HG02763 (cell line): ENCODE results near the gene FHAD1.

Experiments
- ATAC-seq: cut with Tn5 transposase; IDR thresholded peaks from one replicate; pipeline ENCODE4 v1.9.1; 2021; ENCODE audit warnings: mild to moderate bottlenecking, moderate library complexity; ENCODE audit not compliant: unreplicated experiment

The FHAD1 gene

GRCh38 chr1:15246960-15247614, at the start of gene FHAD1:
Gene FHAD1, plus strand, starts transcription at chr1:15247223. Its CDS starts 4,562 bp downstream, at chr1:15251785.
- no peak for ATAC-seq

- ATAC-seq: no peak
Observed at GRCh38 chr1:15197591-15198447, 49.2 kb upstream of the FHAD1 start.

GRCh38 chr1:15198684-15199083, 48.3 kb upstream of the FHAD1 start:
- ATAC-seq: no peak

- ATAC-seq: no peak
Observed at GRCh38 chr1:15201221-15201620, 45.8 kb upstream of the FHAD1 start.

GRCh38 chr1:15201849-15202551, 45.0 kb upstream of the FHAD1 start:
- no peak for ATAC-seq

- ATAC-seq: no peak
Observed at GRCh38 chr1:15204931-15205330, 42.1 kb upstream of the FHAD1 start.

- ATAC-seq: no peak
Observed at GRCh38 chr1:15205586-15206346, 41.3 kb upstream of the FHAD1 start.

GRCh38 chr1:15206418-15207030, 40.5 kb upstream of the FHAD1 start:
- ATAC-seq: no peak

- no peak for ATAC-seq
Observed at GRCh38 chr1:15207031-15207828, 39.8 kb upstream of the FHAD1 start.

GRCh38 chr1:15207829-15208429, 39.1 kb upstream of the FHAD1 start:
- no peak for ATAC-seq

GRCh38 chr1:15210651-15211375, 36.2 kb upstream of the FHAD1 start:
- no peak for ATAC-seq

- ATAC-seq: no peak
Observed at GRCh38 chr1:15211424-15211823, 35.6 kb upstream of the FHAD1 start.

GRCh38 chr1:15212216-15212953, 34.6 kb upstream of the FHAD1 start:
- no peak for ATAC-seq

- ATAC-seq: no peak
Observed at GRCh38 chr1:15212954-15213291, 34.1 kb upstream of the FHAD1 start.

- no peak for ATAC-seq
Observed at GRCh38 chr1:15213341-15213821, 33.6 kb upstream of the FHAD1 start.

- no peak for ATAC-seq
Observed at GRCh38 chr1:15214527-15214926, 32.5 kb upstream of the FHAD1 start.

GRCh38 chr1:15215116-15215515, 31.9 kb upstream of the FHAD1 start:
- ATAC-seq: no peak

- ATAC-seq: no peak
Observed at GRCh38 chr1:15217654-15218053, 29.4 kb upstream of the FHAD1 start.
